ENCODE measurements around the gene MKS1. TPM values are rescaled to one million over a fixed set of nuclear protein-coding genes. Genes with fewer than 3 reads are reported as not detected.

Gene MKS1
- total RNA-seq, 1 donor from 2014 or later, result 15.7 TPM

GRCh38 chr17:58161566-58161965, 57.5 kb downstream of the MKS1 start:
- no peak for DNase-seq (ENCODE audit: low read depth)

- DNase-seq (ENCODE audit: low read depth), result no peak
These were observed 60.9 kb downstream of the MKS1 start for GRCh38 chr17:58158181-58158580.

- DNase-seq (ENCODE audit: low read depth), result no peak
These were observed 61.9 kb downstream of the MKS1 start for GRCh38 chr17:58156839-58157803.

Other genes starting within 250 kb of the MKS1 start
- 45.8 and 79.1 TPM in 2 replicates for gene VEZF1, start 231.0 kb downstream of the MKS1 start, total RNA-seq
- 348 and 471 TPM in 2 replicates for gene SRSF1, start 212.0 kb downstream of the MKS1 start, total RNA-seq
- gene DYNLL2, start 135.8 kb downstream of the MKS1 start, total RNA-seq, result 10.4 and 20.7 TPM in 2 replicates
- not detected in 2 replicates for gene OR4D1, start 70.9 kb downstream of the MKS1 start, total RNA-seq
- not detected in 2 replicates for gene OR4D2, start 52.3 kb downstream of the MKS1 start, total RNA-seq
- not detected in 2 replicates for gene EPX, start 26.5 kb downstream of the MKS1 start, total RNA-seq
- gene LPO, start 19.3 kb upstream of the MKS1 start, total RNA-seq, result not detected in 2 replicates
- gene MPO, start 61.7 kb upstream of the MKS1 start, total RNA-seq, result 0.17 TPM in 1 of 2 replicates, not detected in the other
- gene TSPOAP1, start 109.5 kb upstream of the MKS1 start, total RNA-seq, result 0.17 and 6.1 TPM in 2 replicates
- gene SUPT4H1, start 132.9 kb upstream of the MKS1 start, total RNA-seq, result 53.8 and 85.3 TPM in 2 replicates
- gene RNF43, start 198.3 kb upstream of the MKS1 start, total RNA-seq, result 2.3 and 6.0 TPM in 2 replicates

All from renal cortical epithelial cell (primary cell).